H1 (cell line): Measurements from ENCODE around the gene CYB561D2. TPM values are rescaled to one million over a fixed set of nuclear protein-coding genes. Genes with fewer than 3 reads are reported as not detected.

ENCODE experiments used
- BCL11A ChIP-seq, 2 experiments: IDR thresholded peaks; one replicate each; pipeline ENCODE4 v1.6.1; 2011; ENCODE audit warnings: low read depth in 2 of 2, low read length in 2 of 2, mild to moderate bottlenecking in 2 of 2
- CHD1 ChIP-seq: IDR thresholded peaks from 2 replicates; pipeline ENCODE4 v1.6.1; 2012; ENCODE audit warnings: low read depth, low read length, improper control_type of control experiment
- CREB1 ChIP-seq: IDR thresholded peaks from 2 replicates; pipeline ENCODE4 v1.6.1; 2012; ENCODE audit warnings: inconsistent platforms
- EGR1 ChIP-seq: IDR thresholded peaks from 2 replicates; pipeline ENCODE4 v1.6.1; 2011; ENCODE audit warnings: low read depth, low read length, borderline replicate concordance
- KDM1A ChIP-seq: fragments of 200-600, 300-600 bp; sonication (generic); IDR thresholded peaks from 2 replicates; pipeline ENCODE4 v1.7.1; 2016; ENCODE audit warnings: mild to moderate bottlenecking, low read length, borderline replicate concordance
- POLR2AphosphoS5 ChIP-seq: IDR thresholded peaks from 2 replicates; pipeline ENCODE4 v1.6.1; 2011; ENCODE audit warnings: low read depth, low read length
- RBBP5 ChIP-seq: IDR thresholded peaks from 2 replicates; pipeline ENCODE4 v1.7.1; 2012; ENCODE audit warnings: low read depth, mild to moderate bottlenecking, inconsistent platforms, low read length, moderate library complexity, borderline replicate concordance
- RFX5 ChIP-seq: IDR thresholded peaks from 2 replicates; pipeline ENCODE4 v1.6.1; 2011; ENCODE audit warnings: low read depth, low read length, improper control_type of control experiment, borderline replicate concordance
- RXRA ChIP-seq: IDR thresholded peaks from 2 replicates; pipeline ENCODE4 v1.6.1; 2011; ENCODE audit warnings: low read depth, mild to moderate bottlenecking, low read length, moderate library complexity; ENCODE audit not compliant: insufficient read depth
- TAF7 ChIP-seq: optimal IDR thresholded peaks from 2 replicates; pipeline ENCODE3; 2011; ENCODE audit warnings: low read depth, mild to moderate bottlenecking, inconsistent platforms, low read length, moderate library complexity, borderline replicate concordance
- polyA plus RNA-seq, 7 experiments: library from polyadenylated mRNA; depleted of rRNA in 3 of 7; stranded (reverse) in 5 of 7; unstranded in 2 of 7; fragments of >200 nt in 5 of 7; fragments of 200-250 nt in 2 of 7; gene quantifications; 1 replicate in 5 of 7; 2 replicates in 1 of 7; 4 replicates in 1 of 7; pipeline versions ENCODE4 v1.2.1 to v1.2.3, GENCODE V29; 2011 to 2013; ENCODE audit warnings: missing spikeins in 2 of 7, mixed read lengths in 2 of 7
- total RNA-seq: library from RNA; stranded (reverse); fragmentation: NEBNext Ultra II Directional; extraction: Animal tissue kit (Norgen Biotek cat#: 25700); gene quantifications from 2 replicates; pipeline ENCODE4 v1.2.1, GENCODE V29; 2021
- TF ChIP-seq, protein P1 (sequence below): IDR thresholded peaks from 2 replicates; pipeline ENCODE4 v1.6.1; 2012; ENCODE audit warnings: low read length, inconsistent platforms

CYB561D2 gene
- total and polyA plus RNA-seq, 2 of the 8 experiments (the other 6 are each of a cell fraction or from before 2014, with no cell fraction given), result 9.8 to 34.0 TPM

DNA sequence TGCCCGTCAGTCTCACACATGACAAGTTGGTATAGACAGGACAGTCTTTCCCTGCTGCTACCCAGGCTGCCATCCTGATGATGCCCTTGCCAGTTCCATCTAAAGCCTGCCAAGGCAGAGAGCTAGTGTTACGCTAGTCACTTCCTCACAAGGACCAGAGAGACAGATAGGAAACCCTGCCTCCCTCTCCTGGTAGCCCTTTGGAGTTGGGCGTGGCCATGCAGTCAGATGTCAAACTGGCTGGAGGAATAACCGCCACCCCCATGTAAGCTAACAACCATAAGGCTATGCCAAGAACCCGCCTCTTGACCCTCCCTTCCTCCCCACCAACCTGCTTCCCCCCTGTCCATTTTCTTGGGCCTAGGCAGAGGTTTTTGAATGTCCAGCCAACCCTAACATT, 5.9 kb downstream of the CYB561D2 start (continued):
- TF ChIP-seq RBBP5, result no peak
- no peak for TF ChIP-seq KDM1A
- no peak for TF ChIP-seq RFX5
- TF ChIP-seq RXRA, result no peak
- no peak for TF ChIP-seq CHD1
- TF ChIP-seq, protein P1, sequence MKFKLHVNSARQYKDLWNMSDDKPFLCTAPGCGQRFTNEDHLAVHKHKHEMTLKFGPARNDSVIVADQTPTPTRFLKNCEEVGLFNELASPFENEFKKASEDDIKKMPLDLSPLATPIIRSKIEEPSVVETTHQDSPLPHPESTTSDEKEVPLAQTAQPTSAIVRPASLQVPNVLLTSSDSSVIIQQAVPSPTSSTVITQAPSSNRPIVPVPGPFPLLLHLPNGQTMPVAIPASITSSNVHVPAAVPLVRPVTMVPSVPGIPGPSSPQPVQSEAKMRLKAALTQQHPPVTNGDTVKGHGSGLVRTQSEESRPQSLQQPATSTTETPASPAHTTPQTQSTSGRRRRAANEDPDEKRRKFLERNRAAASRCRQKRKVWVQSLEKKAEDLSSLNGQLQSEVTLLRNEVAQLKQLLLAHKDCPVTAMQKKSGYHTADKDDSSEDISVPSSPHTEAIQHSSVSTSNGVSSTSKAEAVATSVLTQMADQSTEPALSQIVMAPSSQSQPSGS, result no peak
- no peak for TF ChIP-seq EGR1
- TF ChIP-seq CREB1, result no peak
- no peak for TF ChIP-seq TAF7
- TF ChIP-seq POLR2AphosphoS5, result no peak
- TF ChIP-seq BCL11A (IDR thresholded peaks at IDR 0.05; ENCODE audit: low read depth in 2 of 2, low read length in 2 of 2), result no peak
